ENCODE measurements around the gene CYP39A1. TPM values are rescaled to one million over a fixed set of nuclear protein-coding genes. Genes with fewer than 3 reads are reported as not detected.

CYP39A1 gene
- total RNA-seq, 5 donors from 2014 or later (not counting 1 experiment from before 2014, with no cell fraction given): not detected

DNA sequence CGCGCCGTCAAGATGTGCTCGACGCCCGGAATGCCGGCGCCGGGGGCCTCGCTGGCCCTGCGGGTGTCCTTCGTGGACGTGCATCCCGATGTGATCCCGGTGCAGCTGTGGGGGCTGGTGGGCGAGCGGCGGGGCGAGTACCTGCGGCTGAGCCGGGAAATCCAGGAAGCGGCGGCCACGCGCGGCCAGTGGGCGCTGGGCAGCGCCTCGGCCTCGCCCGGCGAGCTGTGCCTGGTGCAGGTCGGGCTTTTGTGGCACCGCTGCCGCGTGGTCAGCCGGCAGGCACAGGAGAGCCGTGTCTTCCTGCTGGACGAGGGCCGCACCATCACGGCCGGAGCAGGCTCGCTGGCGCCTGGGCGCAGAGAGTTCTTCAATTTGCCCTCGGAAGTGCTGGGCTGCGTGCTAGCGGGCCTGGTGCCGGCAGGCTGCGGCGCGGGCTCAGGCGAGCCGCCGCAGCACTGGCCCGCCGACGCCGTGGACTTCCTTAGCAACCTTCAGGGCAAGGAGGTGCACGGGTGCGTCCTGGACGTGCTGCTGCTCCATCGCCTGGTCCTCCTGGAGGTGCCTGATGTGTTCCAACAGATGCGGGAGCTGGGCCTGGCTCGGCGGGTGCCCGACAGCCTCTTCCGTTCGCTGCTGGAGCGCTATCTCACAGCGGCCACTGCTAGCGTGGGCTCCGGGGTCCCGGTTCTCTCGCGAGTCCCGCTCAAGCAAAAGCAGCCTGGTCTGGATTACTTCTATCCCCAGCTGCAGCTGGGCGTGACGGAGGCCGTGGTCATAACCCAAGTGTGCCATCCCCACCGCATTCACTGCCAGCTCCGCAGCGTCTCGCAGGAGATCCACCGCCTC, 35.7 kb upstream of the CYP39A1 start:
- H3K4me3 Mint-ChIP-seq: no peak overlapping the region
- no peak for ATAC-seq (replicated peaks in 1 of 4)
- H3K4me3 ChIP-seq (ENCODE audit: control insufficient read depth in 1 of 2, extremely low read depth in 1 of 2, low read length in 1 of 2): no peak overlapping the region
- no peaks in the 10 kb centered on the region for H3K9me3 ChIP-seq
- H3K4me1 ChIP-seq (ENCODE audit: control insufficient read depth in 1 of 2, extremely low read depth in 1 of 2, insufficient read depth in 2 of 2, low read length in 2 of 2): no peaks in the 10 kb centered on the region
- DNase-seq: no peak
- no peaks in the 10 kb centered on the region for H3K36me3 Mint-ChIP-seq
- POLR2A ChIA-PET: no interaction called here
- no peaks in the 10 kb centered on the region for H3K9me3 Mint-ChIP-seq
- no peaks in the 10 kb centered on the region for H3K27me3 ChIP-seq (replicated peaks in 1 of 2; ENCODE audit: control insufficient read depth in 2 of 2, extremely low read depth in 1 of 2, insufficient read depth in 2 of 2, low read length in 1 of 2)
- CTCF ChIA-PET: no interaction called here
- no peak overlapping the region for H3K27ac Mint-ChIP-seq
- WGBS (ENCODE audit: insufficient coverage): 93% methylated on average over 77 of the region's 85 CpGs
- no peaks in the 10 kb centered on the region for H3K36me3 ChIP-seq (ENCODE audit: control insufficient read depth in 2 of 2, extremely low read depth in 1 of 2, insufficient read depth in 1 of 2, low read length in 1 of 2)
- no peaks in the 10 kb centered on the region for H3K4me1 Mint-ChIP-seq
- H3K27ac ChIP-seq (ENCODE audit: low read length): no peak overlapping the region
- peaks cover 2 to 12% of the 10 kb centered on the region in 2 donors for H3K27me3 Mint-ChIP-seq

DNA sequence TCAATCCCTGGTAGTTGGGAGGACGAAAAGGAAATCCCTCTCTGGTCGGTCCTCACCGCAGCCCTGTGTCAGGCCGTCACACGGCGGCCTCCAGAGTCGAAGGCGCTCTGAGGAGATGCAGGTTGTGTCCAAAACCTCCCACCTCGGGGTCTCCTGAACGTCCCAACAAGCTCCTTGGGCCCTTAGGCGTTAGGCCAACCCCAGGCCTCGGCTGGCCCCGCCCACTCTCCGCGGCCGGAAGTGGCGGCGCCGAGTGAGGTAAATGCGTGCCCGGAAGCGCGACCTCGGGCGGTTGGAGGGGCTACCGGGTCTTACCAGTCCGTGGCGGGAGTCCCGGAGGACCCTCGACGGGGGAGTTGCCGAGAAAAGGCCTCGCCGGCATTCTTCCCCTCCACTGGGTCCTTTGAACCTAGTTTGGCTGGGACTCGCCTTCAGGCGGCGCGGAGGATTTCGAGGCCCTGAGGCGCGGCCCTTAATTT, 35.0 kb upstream of the CYP39A1 start, which contains the start of gene TDRD6:
Gene TDRD6, plus strand, starts transcription at position 267 of the 479 bp plus-strand sequence. CDS start 244 bp downstream, outside the sequence.
- H3K27me3 Mint-ChIP-seq: peaks cover 2 to 12% of the 10 kb centered on the region in 2 donors
- Histone ChIP-seq H3K27me3 (replicated peaks in 1 of 2; ENCODE audit: control insufficient read depth in 2 of 2, extremely low read depth in 1 of 2, insufficient read depth in 2 of 2, low read length in 1 of 2) (no peaks in the 10 kb centered on the region), H3K36me3 (ENCODE audit: control insufficient read depth in 2 of 2, extremely low read depth in 1 of 2, insufficient read depth in 1 of 2, low read length in 1 of 2) (no peaks in the 10 kb centered on the region), H3K27ac (ENCODE audit: low read length) (no peak within 1 kb of the TSS), H3K4me3 (ENCODE audit: control insufficient read depth in 1 of 2, extremely low read depth in 1 of 2, low read length in 1 of 2) (no peak within 1 kb of the TSS), H3K4me1 (ENCODE audit: control insufficient read depth in 1 of 2, extremely low read depth in 1 of 2, insufficient read depth in 2 of 2, low read length in 2 of 2) (no peaks in the 10 kb centered on the region), H3K9me3 (no peaks in the 10 kb centered on the region)
- DNase-seq: no peak
- H3K4me1 Mint-ChIP-seq: no peaks in the 10 kb centered on the region
- no peak within 1 kb of the TSS for H3K4me3 Mint-ChIP-seq
- WGBS (ENCODE audit: insufficient coverage): 95% methylated on average over 37 of the region's 41 CpGs
- no peak within 1 kb of the TSS for H3K27ac Mint-ChIP-seq
- CTCF ChIA-PET: no interaction called here
- ATAC-seq (replicated peaks in 1 of 4): no peak
- POLR2A ChIA-PET: no interaction called here
- no peaks in the 10 kb centered on the region for H3K36me3 Mint-ChIP-seq
- H3K9me3 Mint-ChIP-seq: no peaks in the 10 kb centered on the region

DNA sequence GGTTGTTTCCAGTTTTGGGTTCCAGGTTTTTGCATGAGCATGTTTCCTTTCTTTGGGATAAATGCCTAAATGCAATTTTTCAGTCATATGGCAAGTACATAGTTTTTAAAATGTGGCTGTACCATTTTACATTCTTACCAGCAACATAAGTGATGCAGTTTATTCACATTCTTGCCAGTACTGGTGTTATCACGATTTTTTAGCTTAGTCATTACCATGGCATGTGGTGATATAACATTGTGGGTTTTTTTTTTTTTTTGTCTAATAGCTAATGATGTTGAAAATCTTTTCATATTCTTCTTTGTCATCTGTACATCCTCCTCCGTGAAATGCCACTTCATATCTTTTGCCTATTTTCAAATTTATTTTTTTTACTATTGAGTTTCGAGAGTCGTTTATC, 32.2 kb upstream of the CYP39A1 start:
- ChIA-PET POLR2A (no interaction called here), CTCF (no interaction called here)
- Histone ChIP-seq H3K9me3 (no peaks in the 10 kb centered on the region), H3K4me3 (ENCODE audit: control insufficient read depth in 1 of 2, extremely low read depth in 1 of 2, low read length in 1 of 2) (no peak overlapping the region), H3K27ac (ENCODE audit: low read length) (no peak overlapping the region), H3K36me3 (ENCODE audit: control insufficient read depth in 2 of 2, extremely low read depth in 1 of 2, insufficient read depth in 1 of 2, low read length in 1 of 2) (no peaks in the 10 kb centered on the region), H3K4me1 (ENCODE audit: control insufficient read depth in 1 of 2, extremely low read depth in 1 of 2, insufficient read depth in 2 of 2, low read length in 2 of 2) (no peaks in the 10 kb centered on the region), H3K27me3 (replicated peaks in 1 of 2; ENCODE audit: control insufficient read depth in 2 of 2, extremely low read depth in 1 of 2, insufficient read depth in 2 of 2, low read length in 1 of 2) (no peaks in the 10 kb centered on the region)
- Mint-ChIP-seq H3K4me1 (no peaks in the 10 kb centered on the region), H3K27ac (no peak overlapping the region), H3K9me3 (no peaks in the 10 kb centered on the region), H3K36me3 (no peaks in the 10 kb centered on the region), H3K4me3 (no peak overlapping the region), H3K27me3 (peaks cover 8% of the 10 kb centered on the region in 2 donors)
- WGBS (ENCODE audit: insufficient coverage): no CpG with 5 or more reads among the region's 4 CpGs
- DNase-seq (no peak), ATAC-seq (replicated peaks in 1 of 4) (no peak)

DNA sequence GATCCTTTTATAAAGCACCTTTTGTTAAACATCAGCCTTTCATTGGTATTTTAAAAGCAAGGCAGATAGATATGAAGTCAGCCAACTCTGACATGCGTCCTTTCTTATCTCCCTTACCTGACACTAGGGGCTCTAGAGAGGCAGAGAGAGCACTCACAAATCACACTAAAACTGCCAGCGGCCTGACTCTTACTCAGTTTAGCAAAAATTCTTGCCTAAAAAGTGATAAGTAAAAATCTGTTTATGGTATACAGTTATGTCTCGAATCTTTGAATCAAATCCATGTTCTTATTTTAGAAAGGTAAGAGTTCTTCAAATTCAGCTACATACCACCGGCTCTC, 24.7 kb upstream of the CYP39A1 start:
- no peaks in the 10 kb centered on the region for H3K4me1 ChIP-seq (ENCODE audit: control insufficient read depth in 1 of 2, extremely low read depth in 1 of 2, insufficient read depth in 2 of 2, low read length in 2 of 2)
- H3K9me3 ChIP-seq: no peaks in the 10 kb centered on the region
- ChIA-PET POLR2A (no interaction called here), CTCF (no interaction called here)
- Mint-ChIP-seq H3K27me3 (peaks cover 6 to 7% of the 10 kb centered on the region in 2 donors), H3K36me3 (no peaks in the 10 kb centered on the region), H3K4me3 (no peak overlapping the region), H3K4me1 (no peaks in the 10 kb centered on the region), H3K9me3 (no peaks in the 10 kb centered on the region), H3K27ac (no peak overlapping the region)
- no CpG with 5 or more reads among the region's 4 CpGs for WGBS (ENCODE audit: insufficient coverage)
- no peak for ATAC-seq (replicated peaks in 1 of 4)
- no peak overlapping the region for H3K4me3 ChIP-seq (ENCODE audit: control insufficient read depth in 1 of 2, extremely low read depth in 1 of 2, low read length in 1 of 2)
- no peak for DNase-seq
- no peak overlapping the region for H3K27ac ChIP-seq (ENCODE audit: low read length)
- H3K27me3 ChIP-seq (replicated peaks in 1 of 2; ENCODE audit: control insufficient read depth in 2 of 2, extremely low read depth in 1 of 2, insufficient read depth in 2 of 2, low read length in 1 of 2): no peaks in the 10 kb centered on the region
- H3K36me3 ChIP-seq (ENCODE audit: control insufficient read depth in 2 of 2, extremely low read depth in 1 of 2, insufficient read depth in 1 of 2, low read length in 1 of 2): no peaks in the 10 kb centered on the region

DNA sequence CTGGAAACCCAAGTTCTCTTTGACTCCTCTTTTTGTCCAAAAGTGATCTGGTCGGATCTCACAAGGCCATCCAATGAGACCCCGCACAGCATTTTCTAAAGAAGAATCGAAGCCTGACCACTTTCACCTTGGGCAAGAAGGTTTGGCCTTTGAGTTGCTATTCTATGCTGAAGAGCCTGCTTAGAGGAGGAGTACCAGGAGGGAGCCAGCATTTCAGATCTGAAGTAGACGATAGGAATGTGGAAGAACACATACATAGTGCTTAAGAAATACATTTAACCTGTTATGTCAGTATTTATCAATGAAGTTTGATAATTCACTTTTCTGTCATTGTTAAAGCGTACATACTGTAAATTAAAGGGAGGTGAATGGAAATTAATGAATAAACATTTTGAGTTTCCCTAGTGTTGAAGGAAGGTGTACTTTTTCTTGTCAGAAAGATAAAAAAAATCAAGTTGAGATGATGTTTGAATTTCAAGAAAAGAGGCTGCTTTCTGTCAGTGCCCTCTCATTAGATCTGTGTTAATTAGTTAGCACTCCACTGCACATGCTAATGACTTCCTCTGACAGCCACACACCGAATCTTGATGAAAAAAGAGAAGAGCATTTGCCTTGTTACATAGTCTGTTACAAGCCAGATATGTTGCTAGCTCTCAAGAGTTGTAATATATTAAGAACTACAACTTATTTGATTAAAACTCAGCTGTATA, 24.1 kb upstream of the CYP39A1 start:
- Histone ChIP-seq H3K27ac (ENCODE audit: low read length) (no peak overlapping the region), H3K36me3 (ENCODE audit: control insufficient read depth in 2 of 2, extremely low read depth in 1 of 2, insufficient read depth in 1 of 2, low read length in 1 of 2) (no peaks in the 10 kb centered on the region), H3K4me1 (ENCODE audit: control insufficient read depth in 1 of 2, extremely low read depth in 1 of 2, insufficient read depth in 2 of 2, low read length in 2 of 2) (no peaks in the 10 kb centered on the region), H3K27me3 (replicated peaks in 1 of 2; ENCODE audit: control insufficient read depth in 2 of 2, extremely low read depth in 1 of 2, insufficient read depth in 2 of 2, low read length in 1 of 2) (no peaks in the 10 kb centered on the region), H3K9me3 (no peaks in the 10 kb centered on the region), H3K4me3 (ENCODE audit: control insufficient read depth in 1 of 2, extremely low read depth in 1 of 2, low read length in 1 of 2) (no peak overlapping the region)
- no peak overlapping the region for H3K4me3 Mint-ChIP-seq
- ChIA-PET POLR2A (no interaction called here), CTCF (no interaction called here)
- no peaks in the 10 kb centered on the region for H3K9me3 Mint-ChIP-seq
- H3K36me3 Mint-ChIP-seq: no peaks in the 10 kb centered on the region
- no peaks in the 10 kb centered on the region for H3K4me1 Mint-ChIP-seq
- WGBS (ENCODE audit: insufficient coverage): 92% methylated on average over 4 of the region's 6 CpGs
- DNase-seq: no peak
- peaks cover 6 to 7% of the 10 kb centered on the region in 2 donors for H3K27me3 Mint-ChIP-seq
- no peak overlapping the region for H3K27ac Mint-ChIP-seq
- ATAC-seq (replicated peaks in 1 of 4): no peak

DNA sequence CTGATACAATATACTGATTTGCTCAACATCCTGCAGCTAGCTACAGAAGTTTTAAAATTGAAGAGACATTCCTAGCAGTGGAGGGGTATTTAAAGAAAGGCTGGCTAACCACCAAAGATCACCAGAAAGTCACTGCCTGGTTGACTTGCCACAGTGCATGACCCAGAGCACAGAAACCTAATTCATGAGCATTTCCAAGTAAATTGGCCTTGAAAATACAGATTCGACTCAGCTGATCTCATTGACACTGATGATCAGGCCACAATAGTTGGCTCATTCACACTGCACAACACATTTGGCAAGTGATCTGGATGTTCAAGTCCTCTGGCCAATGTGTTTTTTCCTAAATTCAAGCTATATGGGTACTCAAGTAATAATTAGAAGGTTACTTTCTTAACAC, 21.8 kb upstream of the CYP39A1 start:
- H3K27ac ChIP-seq (ENCODE audit: low read length): no peak overlapping the region
- H3K9me3 ChIP-seq: no peaks in the 10 kb centered on the region
- no peak overlapping the region for H3K27ac Mint-ChIP-seq
- H3K9me3 Mint-ChIP-seq: no peaks in the 10 kb centered on the region
- H3K27me3 Mint-ChIP-seq: peaks cover 0 to 3% of the 10 kb centered on the region in 2 donors
- H3K4me3 ChIP-seq (ENCODE audit: control insufficient read depth in 1 of 2, extremely low read depth in 1 of 2, low read length in 1 of 2): no peak overlapping the region
- ChIA-PET POLR2A (no interaction called here), CTCF (no interaction called here)
- no peak overlapping the region for H3K4me3 Mint-ChIP-seq
- H3K4me1 Mint-ChIP-seq: no peaks in the 10 kb centered on the region
- no peak for DNase-seq
- H3K36me3 Mint-ChIP-seq: no peaks in the 10 kb centered on the region
- no peak for ATAC-seq (replicated peaks in 1 of 4)
- H3K36me3 ChIP-seq (ENCODE audit: control insufficient read depth in 2 of 2, extremely low read depth in 1 of 2, insufficient read depth in 1 of 2, low read length in 1 of 2): no peaks in the 10 kb centered on the region
- no peaks in the 10 kb centered on the region for H3K4me1 ChIP-seq (ENCODE audit: control insufficient read depth in 1 of 2, extremely low read depth in 1 of 2, insufficient read depth in 2 of 2, low read length in 2 of 2)
- H3K27me3 ChIP-seq (replicated peaks in 1 of 2; ENCODE audit: control insufficient read depth in 2 of 2, extremely low read depth in 1 of 2, insufficient read depth in 2 of 2, low read length in 1 of 2): no peaks in the 10 kb centered on the region
- 80% methylated on average over 1 of the region's 1 CpG for WGBS (ENCODE audit: insufficient coverage)

All from T-cell (primary cell).